HG03558 (cell line): ENCODE data around the gene MYH15.

ENCODE experiments used
- ATAC-seq: cut with Tn5 transposase; IDR thresholded peaks from one replicate; pipeline ENCODE4 v1.9.1; 2021; ENCODE audit warnings: moderate number of reproducible peaks; ENCODE audit not compliant: unreplicated experiment; ENCODE audit errors: extremely low read depth

The MYH15 gene

GRCh38 chr3:108511490-108511889 is 1.1 kb upstream of the MYH15 start:
- ATAC-seq: no peak

- no peak for ATAC-seq
Measured at GRCh38 chr3:108511055-108511454, 659 bp upstream of the MYH15 start.

- no peak for ATAC-seq
Measured at GRCh38 chr3:108509871-108510270, 525 bp downstream of the MYH15 start.

GRCh38 chr3:108509263-108509662 is 1.1 kb downstream of the MYH15 start:
- no peak for ATAC-seq

GRCh38 chr3:108507902-108508301 is 2.5 kb downstream of the MYH15 start:
- ATAC-seq: no peak

- ATAC-seq: no peak
Measured at GRCh38 chr3:108505811-108506210, 4.6 kb downstream of the MYH15 start.

GRCh38 chr3:108503722-108504121 is 6.7 kb downstream of the MYH15 start:
- no peak for ATAC-seq

GRCh38 chr3:108501535-108501934 is 8.9 kb downstream of the MYH15 start:
- ATAC-seq: no peak

- no peak for ATAC-seq
Measured at GRCh38 chr3:108500728-108501127, 9.7 kb downstream of the MYH15 start.

GRCh38 chr3:108497271-108497670 is 13.1 kb downstream of the MYH15 start:
- ATAC-seq: no peak

- ATAC-seq: no peak
Measured at GRCh38 chr3:108495717-108496116, 14.7 kb downstream of the MYH15 start.

GRCh38 chr3:108494906-108495531 is 15.4 kb downstream of the MYH15 start:
- ATAC-seq: no peak

- ATAC-seq: no peak
Measured at GRCh38 chr3:108493862-108494261, 16.5 kb downstream of the MYH15 start.

- no peak for ATAC-seq
Measured at GRCh38 chr3:108491456-108491855, 18.9 kb downstream of the MYH15 start.

- ATAC-seq: no peak
Measured at GRCh38 chr3:108489776-108490175, 20.6 kb downstream of the MYH15 start.

- no peak for ATAC-seq
Measured at GRCh38 chr3:108488631-108489030, 21.8 kb downstream of the MYH15 start.

- ATAC-seq: no peak
Measured at GRCh38 chr3:108487439-108487838, 23.0 kb downstream of the MYH15 start.

GRCh38 chr3:108486941-108487340 is 23.5 kb downstream of the MYH15 start:
- ATAC-seq: no peak

- no peak for ATAC-seq
Measured at GRCh38 chr3:108486338-108486737, 24.1 kb downstream of the MYH15 start.

GRCh38 chr3:108485146-108485545 is 25.2 kb downstream of the MYH15 start:
- no peak for ATAC-seq

- ATAC-seq: no peak
Measured at GRCh38 chr3:108479224-108479623, 31.2 kb downstream of the MYH15 start.

- no peak for ATAC-seq
Measured at GRCh38 chr3:108477511-108478147, 32.8 kb downstream of the MYH15 start.
